ENCODE data around the gene ZNF282.
"Not testable (repeated sequence)": the region's sequence is repeated elsewhere in the genome, so short reads cannot be mapped to it uniquely, and the experiment has no call there.

GRCh38 chr7:149251518-149251917, 56.2 kb downstream of the ZNF282 start:
- not testable (repeated sequence) for TF ChIP-seq CTCF (IDR thresholded peaks at IDR 0.05; ENCODE audit: insufficient read depth, low read length, poor library complexity, severe bottlenecking); EZH2phosphoT487 (conservative IDR thresholded peaks at IDR 0.05; ENCODE audit: low read length)

Measured in SU-DHL-6 (cell line).